ENCODE results near the gene POMGNT2.

The POMGNT2 gene

DNA sequence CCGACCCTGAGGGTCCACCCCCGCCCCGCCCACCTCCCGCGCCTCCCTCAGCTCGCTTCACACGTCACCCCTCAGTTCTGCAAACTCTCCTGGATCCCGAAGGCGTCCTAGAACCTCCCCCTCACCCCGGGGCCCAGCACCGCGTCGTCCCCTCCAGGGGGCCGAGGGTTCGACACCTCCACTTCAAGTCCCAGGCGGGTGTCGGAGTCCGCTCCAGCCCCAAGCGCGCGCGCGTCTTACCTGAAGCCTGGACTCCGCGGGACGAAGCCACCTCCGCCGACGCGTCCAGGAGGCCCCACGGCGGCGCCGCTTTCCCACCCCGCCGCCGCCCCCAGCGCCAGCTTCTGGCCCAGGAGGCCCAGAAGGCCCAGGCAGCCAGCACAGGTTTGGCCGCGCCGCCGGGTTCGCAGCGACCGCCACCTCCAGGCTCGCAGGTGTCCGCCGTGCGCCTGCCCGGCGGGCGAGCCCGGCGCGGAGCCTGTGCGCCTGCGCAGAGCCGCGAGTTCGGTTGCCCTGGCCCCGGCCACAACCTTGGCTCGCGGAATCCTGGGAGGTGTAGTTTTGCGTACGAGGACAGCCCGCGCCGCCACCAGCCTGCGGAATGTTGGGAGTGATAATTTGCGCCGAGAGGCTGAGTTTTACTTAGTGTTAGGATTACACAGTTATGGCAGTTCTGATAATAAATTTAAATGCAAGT, at the start of gene POMGNT2:
Gene POMGNT2, minus strand, starts transcription at position 484 of the 697 bp plus-strand sequence. CDS start 24,648 bp downstream, outside the sequence.
- peak; percentile 42 for DNase-seq (ENCODE audit: low read depth)

DNA sequence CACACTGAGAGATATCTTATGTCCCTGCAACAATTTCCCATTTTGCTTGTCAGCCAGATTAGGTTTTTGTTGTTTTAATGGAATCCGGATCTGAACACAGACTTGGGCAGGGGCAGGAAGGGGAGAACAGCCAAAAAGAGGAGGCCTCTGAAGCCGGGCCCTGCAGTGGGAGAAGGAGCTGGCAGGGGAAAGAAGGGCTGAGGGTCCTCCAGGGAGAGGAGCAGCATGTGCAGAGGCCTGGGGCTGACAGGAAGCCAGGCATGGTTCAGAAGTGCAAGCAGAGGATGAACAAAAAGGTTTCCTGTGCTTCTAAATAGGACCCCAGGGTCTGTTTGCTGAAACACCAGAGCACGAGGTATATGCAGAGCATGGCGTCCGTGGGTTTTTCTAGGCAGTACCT, 49.1 kb upstream of the POMGNT2 start:
- no peak for DNase-seq (ENCODE audit: low read depth)

DNA sequence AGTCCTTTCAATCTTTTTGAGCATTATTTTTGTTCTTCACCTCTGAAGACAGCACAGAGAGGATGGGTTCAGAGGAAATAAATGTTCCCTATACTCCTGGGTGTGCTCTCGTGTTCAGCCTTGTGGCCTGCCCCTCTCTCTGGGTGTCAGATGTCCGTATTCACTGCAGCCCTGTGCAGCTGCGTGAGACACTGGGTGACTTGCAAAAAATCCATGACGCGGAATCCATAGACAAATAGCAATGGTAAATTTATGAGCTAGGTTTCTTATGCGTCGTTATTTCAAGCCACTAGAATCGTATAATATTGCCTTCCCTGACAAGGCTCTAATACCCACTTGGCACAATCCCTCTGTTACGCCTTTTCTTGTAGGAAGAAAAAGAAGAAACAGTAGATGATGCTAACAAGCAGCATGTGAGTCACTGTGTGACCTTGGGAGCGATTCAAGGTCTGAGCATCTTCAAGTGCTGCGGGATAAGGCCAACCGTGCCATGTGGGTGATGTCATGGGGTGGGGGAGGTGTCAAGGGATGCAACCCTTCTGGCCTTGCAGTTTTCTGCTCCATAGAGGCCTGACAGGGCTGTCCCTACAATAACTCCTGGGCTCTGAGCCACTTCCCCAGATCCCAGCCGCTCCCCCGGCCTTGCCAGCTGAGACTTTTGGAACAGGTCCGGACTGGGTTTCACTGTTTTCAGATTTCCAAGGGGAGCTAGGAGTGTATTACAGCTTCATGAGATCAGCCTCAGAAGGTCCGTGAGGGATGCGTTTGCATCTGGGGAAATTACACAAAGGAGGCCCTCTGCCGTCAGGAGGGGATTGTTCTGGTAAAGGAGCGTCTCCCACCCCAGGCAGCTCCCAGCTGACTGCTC, 47.6 kb upstream of the POMGNT2 start:
- no peak for DNase-seq (ENCODE audit: low read depth)

DNA sequence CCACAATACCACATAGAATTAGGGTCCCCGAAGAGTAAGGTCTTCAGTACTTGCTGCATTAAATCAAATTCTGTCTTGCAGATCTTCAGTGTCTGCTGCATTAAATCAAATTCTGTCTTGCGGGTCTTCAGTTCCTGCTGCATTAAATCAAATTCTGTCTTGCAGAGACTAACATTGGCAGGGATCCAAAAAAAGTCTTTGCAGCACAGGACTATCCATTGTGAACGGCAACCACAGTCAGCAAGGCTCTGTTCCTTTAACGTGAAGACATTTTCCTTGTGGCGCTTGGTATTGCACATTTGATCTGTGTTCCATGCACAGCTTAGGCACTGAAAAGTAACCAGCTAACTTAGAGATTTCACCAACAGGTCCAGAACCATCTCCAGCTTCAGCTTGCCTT, 46.8 kb upstream of the POMGNT2 start:
- DNase-seq (ENCODE audit: low read depth) = no peak

DNA sequence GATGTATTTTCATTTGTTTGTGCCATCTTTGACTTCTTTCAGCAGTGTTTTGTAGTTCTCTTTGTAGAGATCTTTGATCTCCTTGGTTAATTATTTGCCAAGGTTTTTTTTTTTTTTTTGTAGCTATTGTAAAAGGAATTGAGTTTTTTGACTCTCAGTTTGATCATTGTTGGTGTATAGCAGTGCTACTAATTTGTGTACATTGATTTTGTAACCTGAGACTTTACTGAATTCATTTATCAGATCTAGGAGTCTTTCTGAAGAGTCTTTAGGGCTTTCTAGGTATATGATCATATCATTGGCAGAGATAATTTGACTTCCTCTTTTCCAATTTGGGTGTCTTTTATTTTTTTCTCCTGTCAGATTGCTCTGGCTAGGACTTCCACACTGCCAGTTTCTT, 42.2 kb upstream of the POMGNT2 start:
- DNase-seq (ENCODE audit: low read depth) = no peak

DNA sequence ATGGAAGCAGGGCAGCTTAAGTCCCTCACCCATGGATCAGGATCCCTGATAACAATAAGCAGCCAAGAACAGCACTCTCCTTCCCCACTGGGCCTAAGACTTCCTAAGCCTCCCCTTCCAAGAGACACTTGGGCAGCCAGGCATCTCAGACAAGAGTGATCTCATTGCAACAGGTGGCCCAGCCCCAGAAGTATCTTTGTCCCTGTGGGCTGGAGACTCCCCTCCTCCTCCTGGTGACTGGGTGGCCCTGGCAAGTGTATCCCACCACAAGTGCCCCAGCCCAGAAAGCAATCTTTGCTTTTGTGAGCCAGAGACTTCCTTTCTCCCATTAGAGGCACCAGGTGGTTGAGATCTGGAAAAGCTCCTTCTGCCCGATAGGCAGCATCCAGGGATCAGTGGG, 40.7 kb upstream of the POMGNT2 start:
- DNase-seq (ENCODE audit: low read depth) = no peak

DNA sequence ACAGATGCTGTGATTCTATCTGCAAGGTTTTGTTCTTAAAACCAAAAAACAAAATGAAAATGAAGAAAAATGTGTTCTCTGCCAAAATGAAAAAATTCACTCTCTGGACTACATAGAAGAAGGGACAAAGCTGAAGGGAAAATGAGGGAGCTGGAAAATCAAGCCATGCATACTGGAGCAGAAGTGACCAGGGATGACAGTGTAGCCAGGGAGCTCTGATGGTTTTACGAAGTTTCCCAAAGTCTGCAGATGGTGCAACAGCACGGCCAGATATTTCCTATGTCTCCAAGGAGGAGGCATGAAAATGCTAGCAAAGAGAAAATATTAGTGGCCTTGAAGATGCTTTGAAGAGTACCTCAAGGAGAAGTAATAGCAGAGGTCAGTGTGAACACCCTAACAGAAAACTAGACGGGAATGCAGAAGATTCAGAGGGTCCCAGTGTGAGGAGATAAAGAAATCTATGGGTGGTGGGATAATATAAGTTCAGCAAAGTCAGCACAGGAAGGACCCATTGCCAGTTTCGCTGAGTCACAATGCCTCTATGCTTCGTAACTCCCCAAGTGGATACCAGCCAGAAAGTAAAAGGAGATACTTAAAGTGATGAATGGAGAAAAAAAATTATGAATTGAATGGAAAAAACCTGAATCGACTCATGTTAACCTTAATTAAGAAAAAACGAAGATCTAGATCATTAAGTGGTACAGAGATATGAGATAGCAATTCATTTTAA, 39.0 kb upstream of the POMGNT2 start:
- DNase-seq (ENCODE audit: low read depth) = no peak

DNA sequence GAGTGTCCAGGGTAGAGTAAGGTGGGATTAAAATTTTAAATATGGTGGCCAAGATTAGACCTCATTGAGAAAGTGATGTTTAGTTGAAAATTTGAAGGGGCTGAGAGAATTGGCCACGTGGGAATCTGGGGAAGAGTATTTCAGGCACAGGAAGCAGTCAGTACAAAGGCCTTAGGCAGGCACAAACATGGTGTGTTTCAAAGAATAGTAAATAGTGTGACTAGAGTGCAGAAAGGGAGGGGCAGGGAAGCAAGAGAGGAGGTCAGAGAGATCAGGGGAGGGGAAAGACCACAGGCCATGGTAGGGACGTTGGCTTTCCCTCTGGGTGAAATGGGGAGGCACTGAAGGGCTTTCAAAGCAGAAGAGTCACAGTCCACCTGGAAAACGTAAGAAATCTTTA, 36.6 kb upstream of the POMGNT2 start:
- no peak for DNase-seq (ENCODE audit: low read depth)

DNA sequence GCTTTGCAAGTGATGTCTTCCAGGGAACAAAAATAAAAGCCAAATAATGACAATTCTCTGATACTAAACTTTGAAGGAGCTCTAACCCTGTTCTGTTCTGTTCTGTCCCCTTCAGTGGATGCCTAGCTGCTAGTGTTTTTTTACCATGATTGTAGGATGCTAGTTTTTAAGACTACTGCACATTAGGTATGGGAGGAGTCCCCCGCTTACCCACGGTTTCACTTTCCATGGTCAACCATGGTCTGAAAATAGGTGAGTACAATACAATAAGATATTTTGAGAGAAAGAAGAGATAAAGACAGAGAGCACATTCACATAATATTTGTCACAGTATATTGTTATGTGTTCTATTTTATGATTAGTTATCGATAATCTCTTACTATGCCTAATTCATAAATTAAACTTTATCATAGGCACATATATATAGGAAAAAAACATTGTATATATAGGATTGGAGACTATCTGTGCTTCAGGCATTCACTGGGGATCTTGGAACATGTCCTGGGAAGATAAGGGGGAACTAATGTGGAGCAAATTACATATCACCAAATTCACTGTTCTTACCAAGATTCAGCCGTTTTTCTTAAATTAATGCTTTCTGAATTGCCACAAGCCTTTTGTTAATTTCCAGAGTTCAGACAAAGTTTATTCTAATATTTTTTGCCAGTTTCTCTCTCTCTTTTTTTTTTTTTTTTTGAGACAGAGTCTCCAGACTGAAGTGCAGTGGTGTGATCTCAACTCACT, 32.8 kb upstream of the POMGNT2 start:
- DNase-seq (ENCODE audit: low read depth) = no peak

DNA sequence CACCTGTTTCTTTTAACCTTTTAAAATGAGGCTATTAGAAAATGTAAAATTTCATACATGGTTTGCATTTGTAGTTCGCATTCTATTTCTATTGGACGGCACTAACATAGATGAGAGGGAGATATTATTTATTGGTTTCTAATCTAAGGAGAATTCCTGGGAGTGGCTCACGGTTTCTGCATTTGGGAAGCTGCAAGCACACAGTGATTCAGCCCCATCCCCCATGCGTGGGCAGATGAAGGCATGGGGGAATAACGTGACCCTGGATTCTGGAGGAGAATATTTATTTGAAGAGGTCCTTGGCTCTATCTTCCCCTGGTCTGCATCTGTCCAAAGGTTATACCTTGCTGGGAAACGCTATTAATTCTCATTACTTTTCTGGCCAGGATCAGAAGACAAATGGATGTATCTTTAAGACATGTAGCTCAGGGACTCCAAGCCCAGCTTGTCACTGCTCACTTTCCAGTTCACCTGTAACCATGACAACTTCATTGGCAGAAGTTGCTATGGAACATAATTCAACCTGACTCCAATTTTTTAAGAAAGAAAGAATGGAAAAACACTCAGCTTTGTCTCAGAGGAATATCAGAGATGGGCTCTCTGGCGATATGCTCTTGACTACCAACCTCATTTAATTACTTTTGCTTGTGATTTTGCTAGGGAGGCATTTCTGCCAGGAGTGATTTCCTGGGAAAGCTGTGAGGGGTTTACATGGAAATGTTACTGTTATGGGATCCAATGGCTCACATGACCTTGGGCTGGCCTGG, 27.2 kb upstream of the POMGNT2 start:
- no peak for DNase-seq (ENCODE audit: low read depth)

DNA sequence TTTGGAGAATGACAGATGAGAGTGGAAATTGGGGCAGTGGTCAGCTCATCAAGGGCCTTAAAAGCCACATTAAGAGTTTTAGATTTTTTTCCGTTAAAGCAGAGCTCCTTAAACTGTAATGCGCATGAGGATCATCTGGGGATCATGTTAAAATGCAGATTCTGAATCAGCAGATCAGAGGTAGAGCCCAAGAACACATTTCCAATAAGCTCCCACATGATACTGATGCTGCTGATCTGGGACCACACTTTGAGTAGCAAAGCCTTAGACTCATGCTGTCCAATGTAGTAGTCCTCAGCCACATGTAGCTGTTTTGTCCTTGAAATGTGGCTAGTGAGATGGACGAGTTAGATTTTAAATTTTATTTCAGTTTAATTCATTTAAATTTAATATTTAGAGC, 26.3 kb upstream of the POMGNT2 start:
- no peak for DNase-seq (ENCODE audit: low read depth)

DNA sequence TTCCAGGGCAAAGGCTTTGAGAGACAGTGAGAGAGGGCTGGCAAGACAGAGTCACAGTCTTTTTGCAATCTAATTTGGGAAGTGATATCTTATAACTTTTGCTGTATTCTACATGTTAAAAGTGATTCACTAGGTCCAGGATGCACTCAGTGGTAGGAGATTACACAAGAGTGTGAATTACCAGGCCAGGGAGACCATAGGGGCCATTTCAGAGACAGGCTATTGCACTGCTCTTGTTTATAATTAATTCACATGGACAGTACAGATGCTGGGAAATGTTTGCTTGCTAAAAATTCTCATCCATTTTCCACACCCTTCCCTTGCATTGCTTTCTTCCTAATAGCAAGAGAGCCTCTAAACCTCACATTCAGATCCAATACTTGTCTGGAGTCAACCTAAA, 22.6 kb upstream of the POMGNT2 start:
- no peak for DNase-seq (ENCODE audit: low read depth)

DNA sequence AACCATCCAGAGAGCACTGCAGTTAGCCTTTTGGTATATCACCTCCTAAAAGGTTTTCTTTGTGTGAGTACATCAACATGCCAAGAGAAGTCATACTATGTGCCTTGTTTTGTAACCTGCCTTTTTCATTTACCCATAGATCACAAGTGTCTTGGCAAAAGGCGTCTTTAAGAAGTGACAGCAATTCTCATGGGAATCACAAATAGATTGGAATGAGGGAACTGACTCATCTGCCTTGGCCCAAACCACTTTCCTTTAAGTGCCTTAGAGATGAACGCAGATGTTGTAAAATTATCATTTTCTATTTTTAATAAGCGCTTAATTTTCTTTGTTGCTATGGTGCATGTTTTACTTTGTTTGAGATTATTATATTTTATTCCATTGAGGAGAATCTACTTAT, 20.7 kb upstream of the POMGNT2 start:
- DNase-seq (ENCODE audit: low read depth) = no peak

DNA sequence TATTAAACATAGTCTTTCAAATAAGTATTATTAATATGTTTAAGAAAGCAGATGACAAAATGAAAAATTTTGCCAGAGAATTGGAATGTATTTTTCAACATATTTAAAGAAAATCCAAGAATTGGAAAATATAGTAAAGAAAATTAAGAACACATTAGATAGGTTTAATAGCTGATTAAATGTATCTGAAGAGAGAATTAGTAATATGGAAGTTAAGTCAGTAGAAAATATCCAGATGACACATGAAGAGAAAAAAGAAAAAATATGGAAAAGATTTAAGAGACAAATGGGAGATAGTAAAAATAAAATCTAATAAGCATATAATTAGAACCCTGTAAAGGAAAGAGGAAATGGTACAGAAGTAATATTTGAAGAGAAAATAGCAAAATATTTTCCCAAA, 18.0 kb upstream of the POMGNT2 start:
- DNase-seq (ENCODE audit: low read depth) = no peak

DNA sequence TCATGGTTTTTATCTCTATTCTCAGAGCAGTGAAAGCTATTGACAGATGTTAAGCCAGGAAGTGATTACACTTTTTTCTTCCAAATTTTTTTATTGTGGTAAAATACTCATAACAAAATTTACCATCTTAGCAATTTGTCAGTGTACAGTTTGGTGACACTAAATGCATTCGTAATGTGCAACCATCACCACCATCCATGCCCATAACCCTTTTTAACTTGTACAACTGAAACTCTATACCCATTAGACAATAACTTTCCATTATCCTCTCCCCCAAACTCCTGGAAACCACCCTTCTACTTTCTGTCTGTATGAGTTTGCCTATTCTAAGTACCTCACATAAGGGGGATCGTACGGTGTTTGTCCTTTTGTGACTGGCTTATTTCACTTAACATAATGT, 15.1 kb upstream of the POMGNT2 start:
- DNase-seq (ENCODE audit: low read depth) = no peak

DNA sequence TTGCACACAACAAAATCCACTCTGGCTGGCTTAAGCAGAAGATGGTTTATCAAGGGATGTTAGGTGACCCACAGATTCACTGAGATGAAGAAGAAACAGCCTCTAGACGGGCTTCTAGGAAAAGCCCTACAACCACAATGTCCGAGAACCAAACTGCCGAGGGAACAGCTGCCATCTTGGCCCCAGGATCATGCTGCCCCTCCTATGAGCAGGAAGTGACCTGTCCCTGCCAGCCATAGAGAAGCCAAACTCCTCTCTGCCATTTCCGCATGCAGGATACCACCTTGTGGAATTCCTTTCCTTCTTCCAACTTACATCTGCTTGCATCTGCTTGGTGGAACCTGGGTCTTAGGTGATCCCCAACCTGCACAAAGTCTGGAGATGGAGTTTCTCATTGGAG, 11.4 kb upstream of the POMGNT2 start:
- DNase-seq (ENCODE audit: low read depth) = no peak

DNA sequence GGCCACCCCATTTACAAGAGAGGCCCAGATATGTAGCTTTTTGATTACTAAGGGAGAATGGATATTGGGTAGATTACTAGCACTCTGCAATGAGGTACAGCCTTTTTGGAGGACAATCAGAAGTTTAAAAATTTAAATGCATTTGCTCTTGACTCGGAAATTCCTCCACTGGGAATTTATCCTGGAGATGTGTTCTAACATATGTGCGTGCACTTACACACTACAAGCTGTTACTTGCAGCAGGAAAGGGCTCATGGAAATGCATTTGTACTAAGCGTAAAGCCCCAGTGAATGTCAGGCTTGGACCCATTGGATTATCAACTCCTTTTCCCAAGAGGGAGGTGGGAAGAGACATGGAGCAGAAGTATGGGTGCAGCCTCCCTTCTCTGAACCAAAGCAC, 7.8 kb upstream of the POMGNT2 start:
- no peak for DNase-seq (ENCODE audit: low read depth)

DNA sequence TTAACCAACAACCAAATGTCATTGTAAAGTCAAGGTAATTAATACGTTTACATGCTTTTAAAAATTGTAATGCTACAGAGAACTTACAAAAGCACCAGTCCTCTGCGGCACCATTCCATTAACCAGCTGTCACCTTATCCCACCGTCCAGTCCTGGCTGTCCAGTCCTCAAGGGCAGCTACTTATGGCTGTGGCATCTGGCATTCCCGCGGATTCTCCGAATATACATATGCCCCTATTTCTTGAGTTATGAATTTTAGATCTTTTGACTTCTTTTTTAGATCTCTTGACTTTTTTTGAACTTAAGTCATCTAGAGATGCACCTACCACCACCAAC, 382 bp upstream of the POMGNT2 start:
- DNase-seq (ENCODE audit: low read depth) = no peak

DNA sequence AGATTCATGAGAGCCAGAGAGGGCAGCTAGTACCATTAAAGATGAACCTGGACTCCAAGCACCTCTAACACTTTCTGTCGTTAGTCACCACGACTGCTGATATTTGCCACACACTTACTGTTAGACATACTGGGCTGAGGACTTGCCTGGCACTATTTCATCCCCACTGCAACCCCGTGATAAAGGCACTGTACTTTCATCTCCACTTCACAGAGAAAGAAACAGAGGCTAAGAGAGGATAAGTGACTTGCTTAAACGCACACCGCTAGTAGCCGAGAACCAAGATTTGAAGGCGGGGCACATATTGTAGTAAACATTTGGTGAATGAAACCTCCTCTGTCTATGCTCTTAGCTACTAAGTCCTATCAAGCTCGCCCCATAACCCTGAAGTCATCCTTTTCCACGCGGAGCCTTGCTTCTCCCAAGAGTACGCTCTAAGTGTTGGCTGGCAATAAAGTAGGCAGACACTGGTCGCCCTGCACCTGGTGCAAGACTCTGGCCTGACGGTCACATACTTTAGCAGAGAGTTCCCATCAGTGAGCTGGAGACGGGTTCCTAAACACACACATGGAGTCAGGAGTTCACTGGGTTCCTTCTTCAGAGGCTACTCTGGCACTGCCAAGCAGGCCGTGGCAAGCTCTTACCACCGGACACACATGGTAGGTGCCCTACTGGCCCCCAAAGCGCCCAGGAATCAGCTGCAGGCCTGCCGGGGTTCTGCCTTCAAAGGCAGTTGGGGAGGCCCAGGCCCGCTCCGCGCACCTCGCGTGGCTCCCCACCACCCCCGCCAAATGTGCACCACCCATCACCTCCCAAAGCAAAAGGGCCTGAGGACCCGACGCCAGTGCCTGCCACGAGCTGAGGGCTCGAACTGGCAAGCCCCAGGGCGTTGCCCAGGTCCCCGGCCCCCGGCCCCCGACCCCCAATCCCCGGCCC, 951 bp downstream of the POMGNT2 start:
- DNase-seq (ENCODE audit: low read depth) = no peak

DNA sequence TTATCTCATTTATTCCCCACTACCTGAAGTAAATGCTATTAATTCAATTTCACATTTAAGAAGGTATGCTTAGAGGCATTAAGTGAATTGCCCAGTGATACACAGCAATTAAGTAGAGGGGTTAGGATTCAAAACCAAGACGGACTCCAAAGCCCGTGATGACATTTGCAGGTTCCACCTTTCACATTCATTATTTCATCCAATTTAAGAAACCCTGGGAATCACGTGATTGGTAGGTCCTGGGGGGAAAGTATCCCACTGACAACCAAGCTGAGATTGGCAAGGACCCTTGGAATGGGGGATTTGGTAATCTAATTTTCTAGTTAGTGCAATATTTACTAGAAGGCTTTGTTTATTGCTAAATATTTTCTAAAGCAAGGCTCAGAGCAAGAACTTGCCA, 1.8 kb downstream of the POMGNT2 start:
- DNase-seq (ENCODE audit: low read depth) = no peak
